GM11168 (cell line): ENCODE results near the gene PTDSS2.

Experiments
- in situ Hi-C: fragments of 300-500 bp; cut with MboI; formaldehyde crosslinking; loops from one replicate; pipeline ENCODE4 v1.12.0; 2022; ENCODE audit warnings: low sequenced_read_pairs; ENCODE audit not compliant: unreplicated experiment

The PTDSS2 gene

DNA sequence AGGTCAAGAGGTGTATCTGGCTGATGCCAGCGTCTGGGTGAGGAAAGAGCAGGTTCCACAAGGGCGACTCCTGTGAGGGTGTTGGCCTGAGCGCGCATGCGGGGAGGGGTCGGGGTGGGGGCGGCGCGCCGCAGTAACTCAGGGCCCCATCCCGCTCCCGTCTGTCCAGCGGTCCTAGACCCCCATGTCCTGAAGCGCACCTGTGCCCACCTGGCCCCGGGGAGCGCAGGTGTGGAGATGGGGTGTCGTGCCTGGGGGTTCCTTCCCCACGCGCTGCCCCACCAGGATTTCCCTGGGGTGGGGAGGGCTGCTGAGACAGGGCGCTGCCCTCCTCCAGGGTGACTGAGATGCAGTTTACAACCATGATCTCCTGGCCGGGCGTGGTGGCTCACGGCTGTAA is 36.1 kb downstream of the PTDSS2 start:
- in situ Hi-C loops = no loop called here

DNA sequence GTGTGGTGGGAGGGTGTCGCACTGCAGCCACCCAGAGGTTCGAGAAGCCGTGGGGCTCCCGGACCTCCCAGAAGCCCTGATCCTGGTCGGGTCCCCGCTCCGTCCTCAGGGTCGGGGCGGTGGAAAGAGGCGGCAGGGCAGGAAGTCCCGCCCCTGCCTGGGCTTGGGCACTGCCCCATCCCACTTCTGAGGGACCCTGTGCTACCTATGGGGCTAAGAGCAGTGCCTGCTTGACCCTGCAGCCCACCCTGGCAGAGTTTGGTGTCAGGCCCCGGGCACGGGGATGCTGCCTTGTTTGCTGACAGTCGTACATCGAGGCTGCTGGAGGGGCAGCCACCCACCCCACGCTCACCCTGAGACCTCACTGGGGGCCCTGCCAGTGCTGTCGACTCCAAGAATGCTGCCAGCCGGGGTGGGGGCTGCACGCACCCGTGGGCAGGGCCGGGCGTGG is 37.5 kb downstream of the PTDSS2 start:
- in situ Hi-C loops = no loop called here

DNA sequence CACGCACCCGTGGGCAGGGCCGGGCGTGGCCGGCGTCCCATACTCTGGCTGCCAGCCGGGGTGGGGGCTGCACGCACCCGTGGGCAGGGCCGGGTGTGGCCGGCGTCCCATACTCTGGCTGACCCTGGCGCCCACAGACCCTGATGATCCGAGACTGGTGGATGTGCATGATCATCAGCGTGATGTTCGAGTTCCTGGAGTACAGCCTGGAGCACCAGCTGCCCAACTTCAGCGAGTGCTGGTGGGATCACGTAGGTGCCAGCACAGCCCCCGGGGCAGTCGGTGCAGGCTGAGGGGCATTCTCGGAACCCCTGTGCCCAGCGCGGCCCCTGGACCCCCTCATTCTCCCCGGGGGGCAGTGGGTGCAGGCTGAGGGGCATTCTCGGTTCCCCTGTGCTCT is 38.0 kb downstream of the PTDSS2 start:
- in situ Hi-C loops = no loop called here

DNA sequence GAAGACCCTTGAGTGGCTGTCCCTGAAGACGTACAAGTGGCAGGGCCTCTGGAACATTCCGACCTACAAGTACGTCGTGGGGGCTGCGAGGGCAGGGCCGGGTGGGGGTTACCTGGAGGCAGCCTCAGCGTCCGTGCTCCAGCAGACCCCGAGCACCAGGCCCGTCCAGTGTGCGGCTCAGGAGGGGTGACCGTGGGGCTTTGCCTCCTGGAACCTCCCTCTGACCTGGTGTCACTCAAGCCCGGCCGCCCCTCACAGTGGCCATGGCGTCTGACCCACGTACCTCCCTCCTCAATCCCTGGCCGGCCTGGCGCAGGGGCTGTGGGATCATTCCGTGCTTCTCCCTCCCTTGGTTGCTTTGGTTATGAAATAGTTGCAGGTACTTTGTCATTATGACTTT is 38.5 kb downstream of the PTDSS2 start:
- in situ Hi-C loops = no loop called here

DNA sequence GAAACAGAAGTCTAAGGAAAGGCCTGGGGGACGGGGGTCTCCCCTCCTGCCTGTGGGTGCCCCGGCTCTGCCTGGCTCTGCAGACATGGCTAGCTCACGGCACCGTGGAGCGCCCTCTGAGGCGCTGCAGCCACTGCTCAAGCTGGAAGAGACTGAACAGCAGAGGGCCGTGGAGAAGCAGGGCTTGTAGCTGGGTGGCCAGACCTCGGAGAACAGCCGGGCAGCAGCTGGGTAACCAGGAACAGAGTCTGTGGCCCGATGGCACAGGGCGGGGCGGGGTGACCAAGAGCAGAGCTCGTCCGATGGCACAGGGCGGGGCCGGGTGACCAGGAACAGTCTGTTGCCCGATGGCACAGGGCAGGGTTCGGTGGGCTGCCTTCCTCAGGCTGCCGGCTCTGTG is 38.9 kb downstream of the PTDSS2 start:
- in situ Hi-C loops = no loop called here

DNA sequence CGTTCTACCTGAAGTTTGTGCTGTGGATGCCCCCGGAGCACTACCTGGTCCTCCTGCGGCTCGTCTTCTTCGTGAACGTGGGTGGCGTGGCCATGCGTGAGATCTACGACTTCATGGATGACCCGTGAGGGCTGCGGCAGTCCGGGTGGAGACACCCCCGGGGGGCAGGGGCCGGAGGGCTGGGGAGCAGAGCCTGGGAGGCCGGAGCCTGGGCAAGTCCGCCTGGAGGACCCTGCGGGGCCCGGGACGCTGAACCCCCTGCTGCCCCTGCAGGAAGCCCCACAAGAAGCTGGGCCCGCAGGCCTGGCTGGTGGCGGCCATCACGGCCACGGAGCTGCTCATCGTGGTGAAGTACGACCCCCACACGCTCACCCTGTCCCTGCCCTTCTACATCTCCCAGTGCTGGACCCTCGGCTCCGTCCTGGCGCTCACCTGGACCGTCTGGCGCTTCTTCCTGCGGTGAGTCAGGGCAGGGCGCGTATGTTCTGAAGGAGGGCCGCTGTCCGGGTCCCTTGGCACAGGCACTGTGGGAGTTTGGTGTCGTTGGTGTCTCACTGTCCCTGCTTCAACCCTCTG is 39.6 kb downstream of the PTDSS2 start:
- in situ Hi-C loops = no loop called here

DNA sequence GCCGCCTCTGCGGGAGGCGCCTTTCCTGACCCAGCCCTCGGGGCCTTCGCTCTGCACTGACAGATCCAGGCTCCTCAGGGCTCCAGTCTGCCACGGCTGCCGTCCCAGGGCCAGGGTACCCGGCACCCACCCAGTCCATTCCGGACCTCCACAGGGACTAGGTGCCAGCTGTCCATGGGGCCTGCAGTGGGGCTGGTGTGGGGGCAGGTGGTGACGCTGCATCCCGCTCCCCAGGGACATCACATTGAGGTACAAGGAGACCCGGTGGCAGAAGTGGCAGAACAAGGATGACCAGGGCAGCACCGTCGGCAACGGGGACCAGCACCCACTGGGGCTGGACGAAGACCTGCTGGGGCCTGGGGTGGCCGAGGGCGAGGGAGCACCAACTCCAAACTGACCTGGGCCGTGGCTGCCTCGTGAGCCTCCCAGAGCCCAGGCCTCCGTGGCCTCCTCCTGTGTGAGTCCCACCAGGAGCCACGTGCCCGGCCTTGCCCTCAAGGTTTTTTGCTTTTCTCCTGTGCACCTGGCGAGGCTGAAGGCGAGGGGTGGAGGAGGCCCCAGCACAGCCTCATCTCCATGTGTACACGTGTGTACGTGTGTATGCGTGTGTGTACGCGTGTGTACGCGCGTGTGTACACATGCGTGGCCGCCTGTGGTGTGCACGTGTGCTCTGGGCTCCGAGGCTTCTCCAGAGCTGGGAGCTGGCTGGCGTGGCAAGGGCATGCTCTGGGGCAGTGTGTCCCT is 40.3 kb downstream of the PTDSS2 start:
- in situ Hi-C loops = no loop called here

DNA sequence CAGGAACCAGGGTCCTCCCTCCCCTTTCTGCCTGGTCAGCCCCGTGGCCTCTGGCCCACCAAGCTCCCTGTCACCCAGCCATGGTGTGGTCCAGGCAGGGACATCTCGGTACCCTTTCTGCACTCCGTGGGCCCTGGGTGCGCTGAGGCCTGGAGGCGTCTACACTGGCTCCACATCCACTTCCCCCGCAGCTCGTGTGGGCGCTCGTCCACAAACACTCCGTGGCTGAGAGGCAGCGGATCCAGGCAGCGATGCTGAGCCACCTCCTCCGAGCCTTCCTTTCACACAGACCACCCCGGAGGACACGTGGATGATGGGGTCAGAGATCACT is 40.8 kb downstream of the PTDSS2 start:
- in situ Hi-C loops = no loop called here

DNA sequence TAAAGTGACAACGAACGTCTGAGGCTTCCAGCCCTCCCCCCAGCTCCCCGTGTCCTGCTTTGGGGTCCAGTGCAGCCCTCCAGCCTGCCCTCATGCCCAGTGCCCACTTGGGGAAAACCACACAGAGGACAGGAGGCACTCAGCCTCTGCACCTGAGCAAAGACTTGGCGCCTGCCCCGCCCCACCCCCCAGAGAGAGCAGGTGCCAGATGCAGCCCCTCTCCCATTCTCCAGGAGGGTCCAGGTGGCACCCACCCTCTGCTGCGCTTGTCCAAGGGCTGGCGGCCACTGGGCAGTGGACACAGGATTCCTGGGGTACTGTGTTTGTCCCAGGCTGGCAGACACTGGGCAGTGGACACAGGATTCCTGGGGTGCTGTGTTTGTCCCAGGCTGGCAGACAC is 41.3 kb downstream of the PTDSS2 start:
- in situ Hi-C loops = no loop called here

DNA sequence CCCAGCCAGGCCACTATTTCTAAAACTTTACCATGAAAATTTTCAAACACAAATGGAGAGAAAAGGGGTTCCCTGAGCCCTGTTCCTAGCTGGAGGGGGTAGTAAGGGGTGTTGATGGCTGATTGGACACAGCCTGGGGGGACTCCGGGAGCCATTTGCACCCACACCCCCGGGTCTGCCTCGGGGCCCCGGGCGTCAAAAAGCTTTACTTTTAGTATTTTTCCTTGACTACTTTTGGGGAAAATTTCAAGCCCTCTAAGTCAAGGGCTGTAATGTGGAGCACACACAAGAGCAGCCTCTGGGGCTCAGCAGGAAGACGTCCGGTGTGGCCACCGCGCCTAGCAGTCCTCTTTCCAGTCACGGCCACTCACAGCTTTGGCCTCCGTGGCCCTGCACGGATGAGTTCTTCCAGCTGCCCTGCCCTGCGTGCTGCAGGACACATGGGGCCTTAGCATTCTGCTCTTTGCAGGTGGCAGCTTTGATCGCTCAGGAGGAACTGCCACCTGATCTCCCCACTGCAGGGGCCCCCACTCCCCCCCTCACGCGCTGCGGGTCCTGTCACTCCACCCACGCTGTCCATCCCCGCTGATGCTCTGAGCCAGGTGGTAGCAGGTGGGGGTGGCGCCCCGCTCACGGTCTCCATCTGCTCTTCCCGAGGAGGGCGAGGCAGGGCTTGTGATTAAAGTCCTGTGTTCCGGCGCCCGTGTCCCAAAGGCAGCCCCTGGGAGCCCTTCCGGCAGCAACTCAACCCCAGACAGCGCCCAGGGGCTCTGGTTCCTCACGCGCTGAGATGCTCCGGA is 42.5 kb downstream of the PTDSS2 start:
- in situ Hi-C loops = no loop called here

DNA sequence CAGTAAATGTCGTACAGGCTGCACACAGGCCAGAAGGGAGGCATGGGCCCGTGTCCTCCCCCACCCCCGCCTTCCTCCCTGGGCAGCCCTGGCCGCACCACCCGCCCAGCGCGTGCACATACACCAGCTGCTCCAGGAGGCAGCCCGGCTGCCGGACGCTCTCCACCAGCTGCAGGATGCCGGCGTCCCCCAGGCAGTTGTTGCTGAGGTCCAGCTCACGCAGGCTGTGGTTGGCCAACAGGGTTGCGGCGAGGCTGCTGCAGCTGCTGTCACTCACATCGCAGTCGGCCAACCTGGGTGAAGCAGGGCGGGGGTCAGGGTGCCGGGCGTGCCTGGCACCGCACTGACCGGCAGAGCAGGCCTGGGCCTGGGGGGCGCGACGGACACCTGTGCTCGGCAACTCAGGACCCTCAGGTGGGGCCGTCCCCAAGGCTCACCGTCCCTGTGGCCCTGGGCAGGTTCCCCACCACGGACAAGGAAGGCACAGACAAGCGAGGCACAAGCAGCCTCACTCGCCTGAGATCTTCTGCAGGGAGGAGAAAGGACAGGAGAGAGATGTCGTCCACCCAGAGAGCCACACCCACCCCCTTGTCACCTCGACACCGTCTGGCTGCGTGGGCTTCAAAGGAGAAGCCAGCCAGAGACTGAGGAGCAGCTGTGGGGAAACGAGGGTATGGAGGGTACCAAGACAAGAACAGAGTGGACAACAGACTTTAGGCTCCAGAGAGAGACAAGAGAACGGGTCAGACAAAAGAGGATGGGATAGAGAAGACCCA is 44.9 kb downstream of the PTDSS2 start:
- in situ Hi-C loops = no loop called here

DNA sequence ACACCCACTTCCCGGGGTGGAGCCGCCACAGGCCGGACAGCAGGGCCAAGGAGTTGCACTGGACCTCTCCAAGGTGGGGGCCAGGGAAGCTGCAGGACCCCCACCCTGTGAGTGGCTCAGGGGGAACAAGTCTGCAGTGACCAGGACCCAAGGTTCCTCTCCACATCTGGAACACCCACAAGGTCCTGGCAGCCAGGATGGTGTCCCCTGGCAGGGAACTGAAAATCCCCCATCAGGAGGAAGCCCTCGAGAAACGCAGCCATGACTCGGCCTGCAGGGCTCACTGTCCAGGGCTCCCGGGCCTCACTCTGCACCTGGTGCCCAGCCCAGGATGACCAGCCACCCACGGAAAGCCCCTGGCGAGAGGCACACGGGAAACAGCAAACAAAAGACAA is 45.5 kb downstream of the PTDSS2 start:
- in situ Hi-C loops = no loop called here

DNA sequence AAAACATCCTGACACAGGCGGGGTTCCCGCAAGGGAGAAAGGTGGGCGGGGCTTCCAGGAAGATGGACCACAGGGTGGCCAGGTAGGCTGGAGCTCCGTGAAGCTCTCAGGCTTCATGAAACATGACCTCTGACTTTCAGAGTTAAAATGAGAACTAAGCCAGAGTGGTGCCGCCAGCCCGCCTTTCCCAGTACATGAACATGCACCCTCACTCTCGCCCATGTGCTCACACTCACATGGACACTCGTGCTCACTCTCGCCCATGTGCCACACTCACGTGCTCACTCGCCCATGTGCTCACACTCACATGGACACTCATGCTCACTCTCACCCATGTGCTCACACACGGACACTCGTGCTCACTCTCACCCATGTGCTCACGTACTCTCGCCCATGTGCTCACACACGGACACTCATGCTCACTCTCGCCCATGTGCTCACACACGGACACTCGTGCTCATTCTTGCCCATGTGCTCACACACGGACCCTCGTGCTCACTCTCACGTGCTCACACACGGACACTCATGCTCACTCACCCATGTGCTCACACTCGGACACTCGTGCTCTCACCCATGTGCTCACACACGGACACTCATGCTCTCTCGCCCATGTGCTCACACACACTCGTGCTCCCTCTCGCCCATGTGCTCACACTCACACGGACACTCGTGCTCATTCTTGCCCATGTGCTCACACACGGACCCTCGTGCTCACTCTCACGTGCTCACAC is 46.9 kb downstream of the PTDSS2 start:
- in situ Hi-C loops = no loop called here

DNA sequence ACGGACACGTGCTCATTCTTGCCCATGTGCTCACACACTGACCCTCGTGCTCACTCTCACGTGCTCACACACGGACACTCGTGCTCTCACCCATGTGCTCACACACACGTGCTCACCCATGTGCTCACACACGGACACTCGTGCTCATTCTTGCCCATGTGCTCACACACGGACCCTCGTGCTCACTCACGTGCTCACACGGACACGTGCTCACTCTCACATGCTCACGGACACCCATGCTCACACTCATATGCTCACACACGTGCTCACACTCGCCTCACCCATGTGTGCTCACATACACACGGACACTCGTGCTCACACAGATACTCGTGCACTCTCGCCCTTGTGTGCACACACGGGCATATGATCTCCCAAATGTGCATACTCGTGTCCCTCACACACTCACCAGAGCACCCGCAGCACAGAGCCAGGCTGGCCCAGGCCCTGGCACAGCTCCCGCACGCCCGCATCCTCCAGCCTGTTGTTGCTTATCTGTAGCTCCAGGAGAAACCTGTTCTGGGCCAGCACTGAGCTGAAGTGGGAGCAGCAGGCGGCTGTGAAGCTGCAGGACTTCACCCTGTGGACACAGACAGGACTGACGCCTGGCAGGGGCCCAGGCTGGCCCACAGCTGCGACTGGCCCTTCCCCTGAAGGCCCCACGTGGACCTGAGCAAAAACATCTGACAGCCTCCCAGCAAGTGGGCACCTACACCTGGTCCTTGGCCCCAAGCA is 47.7 kb downstream of the PTDSS2 start:
- in situ Hi-C loops = no loop called here

DNA sequence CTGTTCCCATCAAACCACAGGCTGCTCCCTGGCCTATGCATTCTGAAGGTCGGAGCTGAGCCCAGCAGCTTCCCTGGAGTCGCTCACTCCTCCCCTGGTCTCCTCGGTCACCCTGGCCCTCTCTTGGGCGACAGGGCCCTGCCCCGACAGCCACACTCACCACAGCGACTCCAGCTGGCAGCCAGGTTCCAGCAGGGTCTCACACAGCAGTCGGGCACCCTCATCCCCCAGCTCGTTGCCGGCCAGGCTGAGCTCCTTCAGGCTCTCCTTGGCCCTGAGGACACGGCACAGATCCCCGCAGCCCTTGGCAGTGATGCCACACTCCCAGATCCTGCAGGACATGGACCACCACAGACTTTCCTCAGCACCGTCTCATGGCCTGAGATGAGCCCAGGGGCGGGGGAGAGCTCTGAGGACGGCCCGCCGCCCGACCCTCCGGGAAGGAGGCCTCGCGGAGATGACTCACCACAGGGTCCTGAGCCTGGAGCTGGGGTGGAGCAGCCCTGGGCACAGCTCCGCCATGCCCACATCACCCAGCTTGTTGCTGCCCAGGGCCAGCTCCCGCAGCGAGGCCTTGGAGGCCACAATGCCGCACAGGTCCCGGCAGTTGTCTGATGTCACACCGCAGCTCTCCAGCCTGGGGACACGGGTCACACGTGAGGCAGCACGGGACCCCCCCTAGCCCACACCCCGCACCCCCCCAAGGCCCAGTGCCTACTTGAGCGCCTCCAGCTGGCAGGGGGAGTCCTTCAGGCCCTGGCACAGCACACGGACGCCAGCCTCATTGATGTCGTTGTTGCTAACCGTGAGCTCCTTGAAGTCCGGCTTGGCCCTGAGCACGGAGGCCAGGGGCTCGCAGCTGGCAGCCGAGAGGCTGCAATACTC is 48.5 kb downstream of the PTDSS2 start:
- in situ Hi-C loops = no loop called here

DNA sequence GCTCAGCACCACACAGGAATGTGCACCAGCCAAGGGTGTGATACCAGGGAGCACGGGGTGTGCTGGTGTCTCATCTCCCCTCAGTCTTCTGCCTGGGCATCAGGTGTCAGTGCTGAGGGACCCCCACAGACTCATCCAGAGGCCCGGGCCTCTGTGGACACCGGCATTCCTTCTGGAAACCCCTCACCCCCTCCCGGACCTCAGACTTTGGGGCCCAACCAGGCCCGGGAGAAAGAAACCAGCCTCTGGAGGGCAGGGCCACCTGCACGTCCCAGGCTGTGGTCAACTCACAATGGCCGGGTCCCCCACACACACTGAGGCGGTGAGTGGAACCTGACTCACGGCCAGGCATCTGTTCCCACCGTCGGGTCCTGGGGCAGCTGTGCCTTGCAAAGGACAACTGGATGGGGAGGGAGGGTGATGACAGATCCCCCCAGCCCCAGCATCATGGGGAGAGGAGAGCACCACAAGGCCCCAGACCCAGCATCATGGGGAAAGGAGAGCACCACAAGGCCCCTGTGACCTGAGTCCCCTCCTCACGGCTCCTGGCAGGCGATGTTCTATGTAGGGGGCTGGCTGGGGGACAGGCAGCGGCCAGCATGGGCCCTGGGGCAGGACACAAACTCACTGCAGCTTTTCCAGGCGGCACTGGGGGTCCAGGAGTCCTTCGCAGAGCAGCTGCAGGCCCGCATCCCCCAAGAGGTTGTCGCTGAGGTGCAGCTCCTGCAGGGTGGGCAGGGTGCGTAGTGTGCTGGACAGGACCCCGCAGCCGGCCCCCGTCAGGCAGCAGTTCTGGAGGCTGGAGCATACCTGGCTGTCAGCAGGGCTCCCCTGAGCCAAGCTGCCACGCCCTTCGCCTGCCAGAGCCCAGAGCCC is 49.4 kb downstream of the PTDSS2 start:
- in situ Hi-C loops = no loop called here

DNA sequence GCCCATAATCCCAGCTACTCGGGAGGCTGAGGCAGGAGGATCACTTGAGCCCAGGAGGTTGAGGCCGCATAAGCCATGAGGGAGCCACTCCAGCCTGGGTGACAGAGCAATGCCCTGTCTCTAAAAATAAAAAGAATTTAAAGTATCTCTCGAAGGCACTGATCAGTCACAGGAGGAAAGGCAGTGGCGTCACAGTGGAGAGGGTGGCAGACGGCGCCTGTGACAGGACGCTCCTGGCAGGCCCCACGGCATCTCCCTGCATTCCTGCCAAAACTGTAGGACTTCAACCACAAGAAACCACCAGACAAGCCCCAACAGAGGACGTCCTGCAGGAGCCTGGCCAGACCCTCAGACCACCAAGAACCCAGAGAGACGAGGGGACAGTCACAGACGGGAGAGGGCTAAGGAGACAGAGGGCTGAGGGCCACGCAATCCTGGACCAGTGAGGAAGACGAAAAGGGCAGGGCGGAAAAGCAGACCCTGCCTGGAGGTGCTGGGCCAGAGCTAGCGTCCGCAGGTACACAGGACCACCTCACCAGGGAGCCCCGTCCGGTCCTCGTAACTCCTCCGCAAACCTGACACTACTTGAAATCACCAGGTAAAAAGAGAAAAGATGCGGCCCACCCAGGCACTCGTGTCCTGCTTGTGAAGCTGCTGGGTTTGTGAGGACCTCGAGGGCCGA is 51.1 kb downstream of the PTDSS2 start:
- in situ Hi-C loops = no loop called here
